Inferior parietal cortex (tissue), 1 donor: ENCODE measurements around the gene KSR2.

Experiments used
- DNase-seq: peaks from one replicate; pipeline ENCODE4 v3.0.0-alpha.2; 2016; ENCODE audit errors: extremely low spot score

The KSR2 gene

GRCh38 chr12:117530796-117531195, 438.0 kb downstream of the KSR2 start:
- no peak for DNase-seq

GRCh38 chr12:117528538-117528937, 440.3 kb downstream of the KSR2 start:
- no peak for DNase-seq

GRCh38 chr12:117527479-117527855, 441.3 kb downstream of the KSR2 start:
- DNase-seq: no peak

- DNase-seq: no peak
Measured at GRCh38 chr12:117526757-117527478, 441.9 kb downstream of the KSR2 start.

GRCh38 chr12:117525766-117526165, 443.0 kb downstream of the KSR2 start:
- no peak for DNase-seq

- no peak for DNase-seq
Measured at GRCh38 chr12:117524806-117525205, 444.0 kb downstream of the KSR2 start.

- no peak for DNase-seq
Measured at GRCh38 chr12:117523971-117524370, 444.8 kb downstream of the KSR2 start.

- no peak for DNase-seq
Measured at GRCh38 chr12:117522559-117522958, 446.2 kb downstream of the KSR2 start.

GRCh38 chr12:117521867-117522266, 446.9 kb downstream of the KSR2 start:
- no peak for DNase-seq

GRCh38 chr12:117521346-117521745, 447.4 kb downstream of the KSR2 start:
- no peak for DNase-seq

GRCh38 chr12:117518594-117519270, 450.1 kb downstream of the KSR2 start:
- no peak for DNase-seq

GRCh38 chr12:117517219-117517739, 451.5 kb downstream of the KSR2 start:
- no peak for DNase-seq

GRCh38 chr12:117516034-117516433, 452.8 kb downstream of the KSR2 start:
- no peak for DNase-seq

- DNase-seq: peak; percentile 78
Measured at GRCh38 chr12:117514016-117514415, 454.8 kb downstream of the KSR2 start.

- no peak for DNase-seq
Measured at GRCh38 chr12:117513353-117513752, 455.4 kb downstream of the KSR2 start.

GRCh38 chr12:117508468-117508867, 460.3 kb downstream of the KSR2 start:
- DNase-seq: no peak

- DNase-seq: no peak
Measured at GRCh38 chr12:117507548-117507947, 461.2 kb downstream of the KSR2 start.

- DNase-seq: no peak
Measured at GRCh38 chr12:117506333-117506732, 462.5 kb downstream of the KSR2 start.

GRCh38 chr12:117502633-117503032, 466.2 kb downstream of the KSR2 start:
- DNase-seq: no peak

- DNase-seq: no peak
Measured at GRCh38 chr12:117502233-117502632, 466.6 kb downstream of the KSR2 start.

GRCh38 chr12:117501076-117501869, 467.5 kb downstream of the KSR2 start:
- no peak for DNase-seq

- DNase-seq: no peak
Measured at GRCh38 chr12:117499759-117500485, 468.9 kb downstream of the KSR2 start.
